HUES6 (cell line): ENCODE data around the gene CTTN.

Experiments
- H3K27ac ChIP-seq: 2 replicates; pipeline ENCODE4 v1.7.0; 2013; ENCODE audit warnings: low read depth, mild to moderate bottlenecking, low read length, inconsistent platforms
- H3K27me3 ChIP-seq: 2 replicates; pipeline ENCODE4 v1.6.1; 2013; ENCODE audit warnings: low read length; ENCODE audit not compliant: control insufficient read depth, insufficient read depth
- H3K36me3 ChIP-seq: 2 replicates; pipeline ENCODE4 v1.6.1; 2013; ENCODE audit warnings: low read length; ENCODE audit not compliant: control insufficient read depth, insufficient read depth
- H3K4me1 ChIP-seq: 2 replicates; pipeline ENCODE4 v1.6.1; 2013; ENCODE audit warnings: low read length; ENCODE audit not compliant: control insufficient read depth, insufficient read depth
- H3K4me3 ChIP-seq: 2 replicates; pipeline ENCODE4 v1.5.1; 2013; ENCODE audit warnings: low read depth, low read length
- H3K9ac ChIP-seq: one replicate; pipeline ENCODE4 v1.6.1; 2013; ENCODE audit warnings: mild to moderate bottlenecking, low read length
- H3K9me3 ChIP-seq: 2 replicates; pipeline ENCODE4 v1.6.1; 2013; ENCODE audit warnings: low read depth, low read length; ENCODE audit not compliant: control insufficient read depth, insufficient read depth

The CTTN gene

GRCh38 chr11:70458736-70459135, 60.4 kb downstream of the CTTN start:
- H3K27ac ChIP-seq = no peak overlapping the region
- no peaks in the 10 kb centered on the region for H3K36me3 ChIP-seq
- no peak overlapping the region for H3K4me3 ChIP-seq
- H3K27me3 ChIP-seq = no peaks in the 10 kb centered on the region
- H3K4me1 ChIP-seq = peaks cover 7% of the 10 kb centered on the region
- no peaks in the 10 kb centered on the region for H3K9me3 ChIP-seq
- no peak overlapping the region for H3K9ac ChIP-seq

DNA sequence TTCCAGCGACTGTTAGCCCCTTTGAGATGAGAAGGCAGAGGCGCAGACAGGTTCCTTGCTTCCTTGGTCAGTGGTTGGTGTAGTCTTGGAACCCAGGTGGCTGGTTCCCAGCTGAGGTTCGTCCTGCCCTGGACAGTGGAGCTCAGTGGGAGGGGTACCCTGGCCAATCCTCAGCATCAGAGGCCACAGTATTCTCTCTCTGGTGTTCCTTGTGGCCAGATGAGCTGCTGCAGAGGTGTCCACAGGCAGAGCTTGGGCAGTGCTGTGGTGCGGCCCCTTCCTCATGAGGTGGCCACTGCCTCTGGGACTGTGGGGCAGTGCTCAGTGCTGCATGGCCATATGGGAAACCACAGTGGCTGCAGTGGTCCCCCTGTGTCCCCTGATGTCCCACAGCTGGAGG, 61.8 kb downstream of the CTTN start:
- Histone ChIP-seq H3K9me3 (no peaks in the 10 kb centered on the region), H3K27ac (no peak overlapping the region), H3K36me3 (no peaks in the 10 kb centered on the region), H3K4me3 (no peak overlapping the region), H3K9ac (no peak overlapping the region), H3K27me3 (no peaks in the 10 kb centered on the region), H3K4me1 (peaks cover 14% of the 10 kb centered on the region)

GRCh38 chr11:70460964-70461363, 62.6 kb downstream of the CTTN start:
- Histone ChIP-seq H3K4me1 (peaks cover 9% of the 10 kb centered on the region), H3K27me3 (no peaks in the 10 kb centered on the region), H3K27ac (no peak overlapping the region), H3K9me3 (no peaks in the 10 kb centered on the region), H3K4me3 (no peak overlapping the region), H3K9ac (no peak overlapping the region), H3K36me3 (no peaks in the 10 kb centered on the region)

DNA sequence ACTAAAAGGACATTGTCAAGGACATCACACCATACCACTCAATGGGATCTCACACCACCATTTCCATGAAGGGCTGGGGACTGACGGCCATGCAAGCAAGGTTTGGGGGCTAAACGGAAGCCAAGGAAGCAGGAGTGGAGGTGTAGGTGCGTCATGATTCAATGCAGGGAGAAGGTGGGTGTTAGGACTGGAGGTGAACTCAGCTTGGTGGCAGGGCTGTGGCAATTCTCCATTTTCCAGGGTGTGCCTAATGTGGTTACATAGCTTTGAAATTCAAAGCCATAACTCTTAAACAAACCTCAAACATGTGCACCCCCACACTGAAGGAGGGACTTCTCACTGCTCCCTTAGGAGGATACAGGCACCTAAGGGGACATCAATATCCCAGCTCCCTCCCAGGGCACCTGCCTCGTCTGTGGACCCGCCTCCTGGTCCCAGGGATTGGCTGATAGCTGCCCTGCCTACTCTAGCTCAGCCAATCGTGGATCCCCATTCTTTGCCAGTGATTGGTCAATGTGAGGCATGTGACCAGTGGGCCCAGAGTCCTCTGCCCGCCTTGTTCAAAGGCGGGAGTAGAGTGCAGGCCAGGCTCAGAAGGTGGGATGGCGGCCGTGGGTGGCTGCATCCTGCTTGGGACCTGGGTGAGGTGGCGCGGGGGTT, 64.6 kb downstream of the CTTN start:
- Histone ChIP-seq H3K4me3 (no peak overlapping the region), H3K4me1 (0 out of 2 replicates have a peak, but pooled peaks cover 11% of the 10 kb centered on the region), H3K9ac (no peak overlapping the region), H3K27me3 (no peaks in the 10 kb centered on the region), H3K9me3 (no peaks in the 10 kb centered on the region), H3K27ac (no peak overlapping the region), H3K36me3 (no peaks in the 10 kb centered on the region)

DNA sequence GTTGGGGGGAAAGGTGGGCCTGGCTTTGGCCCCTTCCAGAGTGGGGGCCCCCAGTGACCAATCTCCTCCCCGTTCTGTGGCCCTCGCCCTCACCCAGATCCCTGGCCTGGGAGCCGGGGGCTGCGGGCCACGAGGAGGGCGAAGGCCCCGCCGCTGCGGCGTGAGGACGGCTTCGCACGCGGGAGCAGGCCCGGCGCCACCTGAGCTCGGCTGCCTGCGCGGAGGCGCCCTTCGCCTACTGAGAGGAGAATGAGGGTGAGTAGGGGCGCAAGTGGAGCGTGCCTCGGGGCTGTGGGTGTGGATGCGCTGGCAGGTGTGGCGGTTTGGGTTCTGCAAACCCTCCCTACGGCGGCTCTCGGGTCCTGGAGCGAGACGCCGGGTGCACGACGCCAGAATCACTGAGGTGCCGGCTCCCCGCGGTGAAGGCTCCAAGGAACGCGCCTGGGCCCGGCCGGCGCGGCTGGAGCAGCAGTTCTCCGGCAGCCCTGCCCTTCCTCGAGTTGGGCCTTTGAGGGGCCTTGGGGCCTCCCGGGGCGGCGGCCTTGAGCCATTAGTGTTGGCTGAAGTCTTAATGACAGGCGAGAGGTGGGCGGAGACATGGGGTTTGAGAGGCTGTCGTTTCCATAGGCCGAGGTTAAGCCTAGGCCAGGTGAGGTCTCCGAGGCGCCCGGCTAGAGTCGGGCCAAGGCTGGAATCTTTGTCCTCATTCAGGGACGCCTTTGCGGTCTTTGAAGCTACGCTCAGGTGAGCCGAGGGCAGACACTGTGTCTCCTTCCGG, 65.3 kb downstream of the CTTN start:
- 0 out of 2 replicates have a peak, but pooled peaks cover 11% of the 10 kb centered on the region for H3K4me1 ChIP-seq

DNA sequence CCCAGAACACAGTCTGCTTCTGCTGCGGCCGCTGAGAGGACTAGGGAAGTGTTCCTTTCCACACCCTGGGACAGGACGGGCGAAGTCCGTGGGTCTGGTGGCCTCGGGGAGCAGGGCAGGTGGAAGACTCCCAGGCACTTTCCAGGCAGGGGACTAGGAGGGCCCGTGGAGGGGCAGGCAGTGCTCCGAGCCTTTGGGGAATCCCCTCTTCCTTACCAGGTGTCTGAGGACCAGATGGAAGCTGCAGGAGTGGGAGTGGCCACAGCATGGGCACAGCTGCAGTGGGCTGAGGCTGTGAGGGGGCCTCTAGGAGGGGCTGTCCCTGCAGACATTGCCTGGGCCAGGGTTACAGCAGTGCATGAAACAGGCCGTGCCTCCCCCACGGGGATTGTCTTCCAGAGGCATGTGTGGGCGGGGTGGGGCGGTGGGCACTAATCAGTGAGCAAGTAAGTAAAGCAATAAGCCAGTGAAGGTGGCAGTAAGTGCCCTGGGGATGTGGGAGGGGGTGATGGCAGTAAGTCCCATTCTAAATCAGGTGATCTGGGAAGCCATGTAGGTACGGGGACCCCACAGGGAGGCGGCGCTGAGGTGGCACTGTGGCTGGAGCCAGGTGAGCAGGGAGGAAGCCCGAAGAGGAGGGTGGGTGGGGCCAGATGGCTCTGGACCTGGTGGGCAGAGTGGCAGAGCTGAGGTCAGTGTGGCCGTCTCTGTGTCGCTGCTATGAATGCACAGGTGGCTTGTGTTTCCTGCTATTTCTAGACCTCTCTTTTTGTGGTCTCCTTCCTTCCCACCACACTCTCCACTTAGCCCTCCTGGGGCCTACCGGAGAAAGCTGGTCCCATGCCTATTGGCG, 66.4 kb downstream of the CTTN start:
- Histone ChIP-seq H3K9ac (no peak overlapping the region), H3K27ac (no peak overlapping the region), H3K27me3 (no peaks in the 10 kb centered on the region), H3K36me3 (no peaks in the 10 kb centered on the region), H3K9me3 (no peaks in the 10 kb centered on the region), H3K4me1 (0 out of 2 replicates have a peak, but pooled peaks cover 11% of the 10 kb centered on the region), H3K4me3 (no peak overlapping the region)

More for the DNA sequence above, 65.3 kb downstream of the CTTN start:
- Histone ChIP-seq H3K4me3 (no peak overlapping the region), H3K36me3 (no peaks in the 10 kb centered on the region), H3K27me3 (no peaks in the 10 kb centered on the region), H3K9me3 (no peaks in the 10 kb centered on the region), H3K9ac (no peak overlapping the region), H3K27ac (no peak overlapping the region)

DNA sequence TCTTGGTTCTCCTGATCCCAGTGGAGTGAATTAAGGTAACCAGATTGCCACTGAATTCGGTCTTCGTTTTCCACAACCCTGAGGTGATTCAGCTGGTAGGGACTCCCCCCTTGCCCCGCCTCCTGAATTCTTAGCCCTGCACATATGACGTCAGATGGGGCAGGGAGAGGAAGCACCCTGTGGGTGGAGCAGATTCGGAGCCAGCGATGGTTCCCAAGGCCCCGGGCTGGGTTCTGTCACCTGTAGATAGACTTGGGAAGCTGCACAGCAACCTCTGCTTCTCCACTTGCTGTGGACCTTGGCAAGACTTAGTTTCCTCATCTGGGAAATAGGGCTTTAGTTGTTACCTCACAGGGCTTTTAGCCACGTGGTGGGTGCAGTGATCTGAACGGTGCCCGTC, 67.8 kb downstream of the CTTN start:
- Histone ChIP-seq H3K4me1 (0 out of 2 replicates have a peak, but pooled peaks cover 11% of the 10 kb centered on the region), H3K36me3 (no peaks in the 10 kb centered on the region), H3K4me3 (no peak overlapping the region), H3K9me3 (no peaks in the 10 kb centered on the region), H3K27me3 (no peaks in the 10 kb centered on the region), H3K9ac (no peak overlapping the region), H3K27ac (no peak overlapping the region)

GRCh38 chr11:70466596-70466995, 68.3 kb downstream of the CTTN start:
- Histone ChIP-seq H3K9ac (no peak overlapping the region), H3K36me3 (no peaks in the 10 kb centered on the region), H3K27me3 (no peaks in the 10 kb centered on the region), H3K4me3 (no peak overlapping the region), H3K27ac (no peak overlapping the region), H3K4me1 (0 out of 2 replicates have a peak, but pooled peaks cover 11% of the 10 kb centered on the region), H3K9me3 (no peaks in the 10 kb centered on the region)

- Histone ChIP-seq H3K27me3 (no peaks in the 10 kb centered on the region), H3K9ac (no peak overlapping the region), H3K27ac (no peak overlapping the region), H3K9me3 (no peaks in the 10 kb centered on the region), H3K36me3 (no peaks in the 10 kb centered on the region), H3K4me1 (0 out of 2 replicates have a peak, but pooled peaks cover 11% of the 10 kb centered on the region), H3K4me3 (no peak overlapping the region)
Observed at GRCh38 chr11:70467201-70468085, 69.1 kb downstream of the CTTN start.
